T-helper 1 cell (primary cell): ENCODE data around the gene MCC.

Experiments
- DNase-seq, 5 donors: peaks; one replicate each; pipeline ENCODE4 v3.0.0-alpha.2; 2012 to 2020

MCC gene

DNA sequence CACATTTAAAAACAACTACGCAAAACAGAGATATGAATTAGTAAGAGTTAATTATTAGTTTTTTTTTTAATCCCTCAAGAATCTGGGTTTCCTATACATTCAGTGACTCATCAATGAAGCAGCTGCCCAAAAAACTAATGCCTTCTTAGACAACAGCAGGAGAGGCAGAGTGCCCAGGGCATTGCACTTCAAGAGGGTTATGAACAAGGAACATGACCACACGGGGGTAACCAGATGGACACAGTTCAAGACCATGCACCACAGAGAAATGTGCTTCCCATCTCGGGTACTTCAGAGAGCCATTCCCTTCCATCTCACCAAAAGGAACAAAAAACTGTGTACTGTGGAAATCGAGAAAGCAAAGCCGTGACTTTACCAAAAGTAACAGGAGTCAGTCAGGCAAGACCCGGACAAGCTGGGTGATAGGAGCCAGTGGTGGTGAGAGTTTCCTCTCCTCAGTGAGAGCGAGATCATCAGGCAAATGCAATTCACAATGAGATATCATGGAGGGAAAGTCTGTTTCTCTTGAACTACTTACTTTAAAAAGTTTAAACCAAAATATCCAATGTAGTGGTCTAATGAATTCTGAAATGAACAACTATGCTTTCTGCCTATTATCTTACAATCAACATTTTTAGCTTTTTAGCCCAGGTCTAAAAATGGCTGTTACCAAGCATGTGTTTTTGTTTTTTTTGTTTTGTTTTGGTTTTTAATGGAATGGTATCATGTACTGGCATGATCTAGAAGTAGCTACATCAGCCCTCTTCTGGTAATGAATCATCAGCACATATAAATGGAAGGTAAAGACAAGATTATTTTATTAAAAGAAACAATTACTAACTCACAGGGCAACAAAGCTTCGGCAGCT lies 245.5 kb downstream of the MCC start:
- no peak for DNase-seq

- DNase-seq, result no peak
Observed at GRCh38 chr5:113240951-113241726, 247.1 kb downstream of the MCC start.

DNA sequence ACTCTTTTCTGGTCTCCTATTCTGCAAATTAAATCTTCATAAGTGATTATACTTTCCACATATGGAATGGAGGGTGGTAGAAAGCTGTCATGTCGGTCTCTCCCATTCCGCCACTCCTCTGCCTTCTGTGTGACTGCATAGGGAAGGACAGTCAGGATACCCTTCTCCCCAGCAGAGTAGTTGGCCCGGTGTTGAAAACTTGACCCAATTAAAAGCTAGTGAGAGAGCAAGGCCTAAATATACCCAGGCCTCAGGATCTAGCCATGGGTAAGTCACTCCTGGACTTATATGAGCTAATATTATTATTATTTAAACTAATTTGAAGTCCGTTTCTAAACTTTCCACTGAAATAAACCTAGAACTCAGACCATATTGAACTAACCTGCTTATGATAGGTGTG lies 248.2 kb downstream of the MCC start:
- DNase-seq, result no peak

DNA sequence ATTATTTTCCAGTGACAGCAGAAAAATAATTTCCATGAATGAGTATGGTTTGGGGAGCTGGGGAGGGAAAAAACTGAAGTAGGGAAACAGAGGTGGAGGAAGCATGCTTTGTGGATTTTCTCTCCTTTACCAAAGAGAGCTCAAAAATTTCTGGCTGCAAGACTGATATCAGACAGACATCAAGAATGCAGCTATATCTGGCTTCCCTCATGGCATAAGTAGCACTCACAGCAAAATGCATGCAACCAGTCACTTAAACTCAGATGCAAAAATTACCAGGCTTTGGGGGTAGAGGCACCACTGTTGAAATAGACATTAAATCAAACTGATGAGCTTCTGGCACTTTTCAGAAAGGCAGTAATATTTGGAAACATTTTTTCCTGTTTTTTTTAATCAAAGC lies 250.4 kb downstream of the MCC start:
- DNase-seq, result no peak

- no peak for DNase-seq
Observed at GRCh38 chr5:113236536-113237288, 251.5 kb downstream of the MCC start.

DNA sequence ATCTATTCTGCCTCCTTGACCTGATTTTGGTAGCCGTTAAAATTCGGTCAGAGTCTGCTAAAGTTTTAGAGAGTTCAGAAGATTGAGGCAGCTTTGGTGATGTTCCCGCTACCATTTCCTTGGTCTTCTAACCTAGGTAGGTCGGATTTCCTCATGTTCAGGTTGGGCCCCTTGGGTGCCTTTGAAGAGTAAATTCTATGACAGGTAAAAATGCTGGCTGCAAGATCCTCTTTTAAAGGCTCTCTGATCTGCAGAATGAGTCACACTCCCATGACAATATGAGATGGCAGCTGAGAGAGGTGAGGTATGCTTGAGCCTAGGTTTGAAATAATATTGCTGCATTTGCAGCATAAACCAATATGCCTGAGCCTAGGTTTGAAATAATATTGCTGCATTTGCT lies 252.4 kb downstream of the MCC start:
- no peak for DNase-seq

- DNase-seq, result no peak
Observed at GRCh38 chr5:113234546-113234945, 253.7 kb downstream of the MCC start.

DNA sequence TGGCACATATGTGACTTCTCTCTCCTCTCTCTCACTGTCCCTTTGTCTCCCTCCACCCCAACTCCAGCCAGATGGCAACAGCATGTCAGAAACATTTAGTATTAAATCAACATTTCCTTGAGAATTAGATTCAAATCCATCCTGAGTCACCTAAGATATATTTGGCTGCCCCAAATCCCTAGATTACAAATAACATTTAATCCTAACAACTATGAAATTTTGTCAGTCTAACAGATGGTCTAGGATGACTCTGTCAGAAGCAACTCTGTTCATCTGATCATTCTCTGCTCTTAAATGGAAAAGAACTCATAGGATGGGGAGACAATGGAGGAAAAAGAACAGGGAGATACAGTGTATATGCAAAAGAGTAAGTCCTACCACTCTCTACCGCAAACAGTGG lies 254.6 kb downstream of the MCC start:
- DNase-seq, result no peak

DNA sequence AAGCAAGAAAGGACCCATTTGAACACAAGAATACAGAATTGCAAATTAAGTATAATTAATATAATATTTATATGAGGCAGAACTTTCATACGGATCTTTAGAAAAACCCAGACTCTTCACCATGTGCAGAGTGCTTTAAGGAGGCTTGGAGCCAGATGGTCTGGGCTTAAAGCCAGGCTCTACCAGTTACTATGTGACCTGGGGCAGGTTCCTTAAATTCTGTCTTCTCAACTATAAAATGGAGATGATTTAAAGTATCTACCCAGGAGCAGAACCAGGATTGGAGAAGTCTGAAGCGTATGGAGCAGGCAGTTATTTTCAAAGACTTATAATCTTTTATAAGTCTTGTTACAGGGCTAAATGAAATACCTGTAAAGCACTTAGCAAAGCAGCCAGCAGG lies 255.6 kb downstream of the MCC start:
- no peak for DNase-seq

DNA sequence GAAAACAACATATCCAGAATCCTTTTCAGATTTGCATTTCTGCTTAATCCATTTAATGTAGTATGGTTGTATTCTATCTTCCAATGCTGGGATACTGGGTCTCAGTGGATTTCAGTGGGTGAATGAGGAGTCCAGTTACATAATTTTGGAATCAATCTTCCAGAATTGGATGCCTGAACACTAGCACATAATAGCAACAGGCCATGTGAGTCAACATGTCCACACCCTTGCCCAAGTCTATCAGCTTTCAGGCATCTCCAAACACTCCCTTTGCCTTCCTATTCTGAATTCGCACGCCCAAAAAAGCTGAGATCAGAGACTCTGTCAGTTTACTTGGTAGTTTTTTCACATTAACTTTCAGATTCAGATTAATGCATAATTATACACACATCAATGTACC lies 256.0 kb downstream of the MCC start:
- DNase-seq, result no peak

DNA sequence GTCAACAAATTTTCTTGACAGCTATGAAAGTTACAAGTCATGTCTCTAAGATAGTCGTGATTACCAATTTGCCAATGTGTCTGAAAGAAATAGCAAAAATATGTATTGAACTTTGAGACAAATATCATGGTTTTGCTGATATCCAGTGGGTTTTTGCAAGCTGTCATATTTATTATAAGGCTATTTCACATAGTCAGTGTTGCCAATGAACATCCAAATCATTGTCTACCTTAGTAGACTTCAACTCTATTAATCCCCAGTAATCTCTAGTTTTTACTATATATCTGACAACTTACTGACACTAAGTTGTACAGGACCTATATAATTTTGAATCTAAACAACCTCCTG lies 256.6 kb downstream of the MCC start:
- no peak for DNase-seq

DNA sequence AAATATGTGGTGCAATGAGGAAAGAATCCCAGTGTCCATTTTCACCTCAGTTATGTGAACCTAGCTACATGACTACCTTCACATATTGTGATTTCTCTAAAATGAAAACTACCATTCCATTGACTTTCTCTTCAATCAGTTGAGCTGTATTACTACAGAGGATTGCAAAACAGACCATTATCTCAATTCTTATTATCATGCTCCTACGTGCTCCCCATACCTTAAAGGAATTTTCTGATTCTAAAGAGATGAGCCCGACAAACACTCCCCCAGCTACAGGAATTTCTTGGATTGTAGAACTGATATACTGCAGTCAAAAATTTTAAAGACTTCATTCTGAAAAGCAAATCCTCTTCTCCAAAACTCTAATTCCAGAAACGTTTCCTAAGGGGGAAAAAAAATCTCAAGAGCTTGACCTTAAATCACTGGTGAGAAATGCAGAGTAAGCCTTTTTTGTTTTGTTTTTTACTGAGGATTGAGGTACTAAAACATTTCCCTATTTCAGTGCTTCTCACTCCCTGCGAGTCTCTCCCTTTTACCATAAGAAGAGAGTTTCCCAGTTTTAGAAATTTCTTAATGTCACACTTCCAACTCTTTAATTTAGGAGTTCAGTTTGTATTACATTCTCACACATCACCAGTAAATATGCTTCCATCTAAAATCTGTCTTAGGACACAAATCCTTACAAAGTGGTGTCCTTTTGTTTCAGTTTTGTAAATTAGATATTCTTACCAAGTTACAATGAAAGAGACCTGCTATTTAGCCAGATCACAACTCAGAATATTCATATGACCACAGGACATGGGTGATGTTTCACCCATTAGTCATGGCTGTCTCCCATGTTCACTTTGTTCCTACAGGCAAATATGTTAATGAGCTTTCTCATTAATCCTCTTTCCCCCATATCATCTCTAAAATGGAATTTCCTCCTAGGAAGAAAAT lies 257.3 kb downstream of the MCC start:
- no peak for DNase-seq

DNA sequence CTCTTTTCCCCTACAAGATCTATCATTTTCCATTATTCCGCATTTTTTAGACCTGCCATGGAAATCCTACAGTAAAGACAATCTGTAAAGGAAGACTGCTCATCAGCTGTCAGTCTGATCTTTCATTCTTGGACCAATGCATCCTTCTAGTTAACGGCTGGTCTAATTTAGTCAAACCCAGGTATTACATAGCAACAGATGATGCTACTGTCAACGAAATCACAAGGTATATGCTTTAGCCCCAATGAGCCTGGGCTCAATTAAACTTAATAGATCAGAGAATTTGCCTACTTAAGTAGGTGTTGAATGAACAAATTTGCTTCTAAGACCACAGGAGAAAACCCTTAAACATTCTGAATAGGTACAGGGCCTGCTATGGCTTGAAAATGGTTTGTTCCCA lies 260.5 kb downstream of the MCC start:
- DNase-seq, result no peak

DNA sequence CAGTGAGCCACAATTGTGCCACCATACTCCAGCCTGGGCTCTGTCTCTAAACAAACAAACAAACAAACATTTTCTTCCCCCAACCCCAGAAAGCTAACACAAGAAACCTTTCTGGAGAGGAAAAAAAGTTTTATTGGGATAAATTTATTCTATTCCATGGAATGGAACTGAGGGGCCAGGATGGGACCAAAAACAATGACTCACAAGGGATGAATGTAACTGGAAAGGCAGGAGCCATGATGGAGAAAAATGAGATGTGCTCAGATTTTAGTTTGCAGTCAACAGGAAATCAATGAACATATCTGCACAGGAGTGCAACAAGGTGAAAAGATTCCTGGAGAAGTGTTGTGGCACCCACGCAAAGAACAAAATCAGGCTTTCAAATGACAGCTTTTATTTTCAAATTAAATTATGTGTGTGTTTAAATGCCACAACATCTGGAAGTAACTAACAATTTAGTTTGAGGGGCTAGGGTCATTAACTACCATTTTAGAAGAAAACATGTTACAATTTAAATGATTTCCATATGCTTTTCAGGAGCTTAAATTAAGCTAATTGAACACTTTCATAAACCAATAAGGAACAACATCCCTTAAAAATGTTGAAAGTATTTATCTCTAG lies 262.0 kb downstream of the MCC start:
- DNase-seq, result no peak

- DNase-seq, result no peak
Observed at GRCh38 chr5:113225259-113225658, 263.0 kb downstream of the MCC start.

DNA sequence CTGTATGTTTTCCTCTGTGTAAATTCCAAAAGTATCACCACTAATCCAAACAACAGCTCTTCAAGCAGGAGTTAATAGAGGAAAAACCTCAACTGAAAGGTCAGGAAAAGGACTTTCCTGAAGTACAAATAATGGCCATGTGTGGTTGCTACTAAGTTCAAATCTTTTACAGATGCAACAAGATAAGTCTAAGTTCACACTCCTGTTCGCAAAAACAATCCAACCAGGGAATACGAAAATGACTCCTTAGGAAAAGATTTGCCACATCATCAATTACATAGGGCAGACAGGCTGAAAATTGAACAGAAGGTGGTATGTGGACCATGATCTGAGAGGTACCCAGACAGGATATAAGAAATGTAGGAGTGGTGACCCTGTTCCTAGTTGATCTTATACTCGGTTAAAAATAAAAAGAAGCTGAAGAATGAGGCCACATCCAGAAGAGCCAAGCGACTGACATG lies 263.6 kb downstream of the MCC start:
- no peak for DNase-seq

DNA sequence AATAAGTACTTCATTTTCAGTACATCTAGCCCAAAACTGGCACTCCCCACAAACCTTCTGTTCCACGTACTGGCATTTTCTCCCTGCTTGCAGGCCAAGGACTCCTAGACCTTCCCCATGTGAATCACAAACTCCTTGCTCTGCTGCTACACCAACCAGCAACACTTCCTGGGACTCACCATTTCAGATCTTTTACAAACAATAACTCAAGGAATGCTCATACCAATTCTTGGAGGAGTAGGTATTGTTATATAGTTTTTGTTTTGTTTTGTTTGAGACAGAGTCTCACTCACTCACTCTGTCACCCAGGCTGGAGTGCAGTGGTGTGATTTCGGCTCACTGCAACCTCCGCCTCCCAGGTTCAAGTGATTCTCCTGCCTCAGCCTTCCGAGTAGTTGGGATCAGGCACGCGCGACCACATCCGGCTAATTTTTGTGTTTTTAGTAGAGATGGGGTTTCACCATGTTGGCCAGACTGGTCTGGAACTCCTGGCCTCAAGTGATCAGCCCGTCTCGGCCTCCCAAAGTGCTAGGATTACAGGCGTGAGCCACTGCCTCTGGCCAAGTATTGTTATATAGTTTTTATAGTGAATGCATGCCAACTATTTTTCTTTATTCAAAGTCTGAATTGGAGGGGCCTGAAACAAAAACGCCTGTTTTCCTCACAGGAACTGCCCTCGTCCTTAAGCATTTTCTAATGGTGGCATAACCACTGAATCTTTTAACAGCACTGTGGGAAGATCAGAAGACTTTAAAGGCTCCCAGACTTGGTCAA lies 264.2 kb downstream of the MCC start:
- DNase-seq, result no peak

DNA sequence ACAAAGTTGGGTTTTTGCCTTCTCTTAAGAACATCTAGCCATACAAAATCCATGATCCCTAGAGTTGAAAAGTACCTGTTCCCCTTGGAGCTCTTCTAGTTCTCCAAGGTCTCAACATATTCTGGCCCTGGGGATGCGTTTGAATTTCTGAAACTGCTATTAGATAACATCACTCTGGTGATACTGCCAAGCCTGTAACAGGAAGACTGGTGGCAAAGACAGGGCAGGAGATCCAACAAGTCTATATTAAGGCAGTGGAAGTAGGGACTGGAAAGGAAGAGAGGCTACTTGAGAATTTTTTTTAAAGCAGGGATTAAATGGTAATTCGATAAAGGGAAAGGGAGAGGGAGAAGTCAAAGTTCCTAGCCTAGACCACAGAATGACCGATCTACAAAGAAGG lies 264.9 kb downstream of the MCC start:
- DNase-seq, result no peak

DNA sequence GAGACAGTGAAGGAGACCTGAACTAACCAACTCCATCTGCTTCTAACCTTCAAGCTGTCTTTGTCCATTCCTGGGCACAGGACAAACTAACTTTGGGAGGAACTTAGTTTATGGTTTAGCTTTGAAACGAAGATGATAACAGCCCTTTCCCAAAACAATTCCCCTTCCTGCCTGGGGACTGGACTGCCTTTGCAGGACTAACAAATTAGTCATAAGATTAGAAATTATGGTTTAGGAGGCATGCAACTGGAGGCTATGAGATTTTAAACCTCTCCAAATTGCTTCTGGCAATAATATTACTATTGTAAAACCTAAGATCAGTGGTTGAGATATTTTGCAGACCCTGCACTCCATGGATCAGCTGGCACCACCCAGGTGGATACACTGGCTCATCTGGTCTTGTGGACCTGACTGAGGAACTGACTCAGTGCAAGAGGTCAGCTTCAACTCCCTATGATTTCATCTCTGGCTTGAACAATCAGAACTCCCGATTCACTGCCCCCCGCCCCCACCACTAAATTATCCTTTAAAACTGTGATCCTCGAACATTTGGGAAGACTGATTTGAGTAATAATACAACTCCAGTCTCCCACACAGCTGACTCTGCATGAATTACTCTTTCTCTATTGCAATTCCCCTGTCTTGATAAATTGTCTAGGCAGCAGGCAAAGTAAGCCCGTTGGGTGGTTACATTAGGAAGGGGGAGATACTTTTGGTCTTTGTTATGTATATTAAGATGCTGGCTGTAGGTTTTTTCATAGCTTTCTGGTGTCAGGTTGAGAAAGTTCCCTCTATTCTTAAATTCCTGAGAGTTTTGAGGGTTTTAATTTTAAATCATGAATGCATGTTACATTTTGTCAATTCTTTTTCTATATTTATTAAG lies 266.7 kb downstream of the MCC start:
- no peak for DNase-seq

- DNase-seq, result no peak
Observed at GRCh38 chr5:113219695-113220094, 268.6 kb downstream of the MCC start.
